MCF 10A (cell line): ENCODE data around the gene MFSD11. TPM values are rescaled to one million over a fixed set of nuclear protein-coding genes. Genes with fewer than 3 reads are reported as not detected.
"Not testable (repeated sequence)": the region's sequence is repeated elsewhere in the genome, so short reads cannot be mapped to it uniquely, and the experiment has no call there.

Experiments
- BruUV-seq: library from RNA; stranded (reverse); fragments of 400-500 nt; replicated peaks from 2 replicates; lab custom pipeline; 2021; lab: Mats Ljungman, UMichigan
- CTCF ChIA-PET: fragments of 300-600 bp; sonication (Branson Sonifier 250); formaldehyde crosslinking; extraction: SDS; loops from one replicate; lab custom pipeline; 2021; ENCODE audit warnings: antibody characterized with exemption, inconsistent platforms; lab: Yijun Ruan, JAX
- POLR2A ChIA-PET: fragments of 300-600, 350-650 bp; sonication (Branson Sonifier 250); formaldehyde crosslinking; extraction: SDS; loops from one replicate; lab custom pipeline; 2020; ENCODE audit warnings: antibody characterized with exemption, inconsistent platforms; lab: Yijun Ruan, JAX
- DNase-seq: peaks from one replicate; pipeline ENCODE4 v3.0.0-alpha.2; 2018; ENCODE audit not compliant: unreplicated experiment
- H3K27ac Mint-ChIP-seq: one replicate; pipeline ENCODE4 v1.8.0; 2022; ENCODE audit warnings: mild to moderate bottlenecking, low read depth, mixed read lengths; ENCODE audit not compliant: unreplicated experiment
- H3K27me3 Mint-ChIP-seq: one replicate; pipeline ENCODE4 v1.8.0; 2022; ENCODE audit warnings: mixed read lengths; ENCODE audit not compliant: insufficient read depth, unreplicated experiment
- H3K36me3 Mint-ChIP-seq: one replicate; pipeline ENCODE4 v1.8.0; 2022; ENCODE audit warnings: mild to moderate bottlenecking, moderate library complexity, mixed read lengths; ENCODE audit not compliant: insufficient read depth, unreplicated experiment
- H3K4me1 Mint-ChIP-seq: one replicate; pipeline ENCODE4 v1.8.0; 2022; ENCODE audit warnings: mixed read lengths; ENCODE audit not compliant: insufficient read depth, unreplicated experiment
- H3K4me3 Mint-ChIP-seq: one replicate; pipeline ENCODE4 v1.8.0; 2022; ENCODE audit warnings: mild to moderate bottlenecking, moderate library complexity, mixed read lengths; ENCODE audit not compliant: unreplicated experiment
- H3K9me3 Mint-ChIP-seq: one replicate; pipeline ENCODE4 v1.8.0; 2022; ENCODE audit warnings: mixed read lengths; ENCODE audit not compliant: unreplicated experiment
- CTCF ChIP-seq: fragments of 200-600 bp; IDR thresholded peaks from one replicate; pipeline ENCODE4 v1.8.0; 2022; ENCODE audit warnings: antibody characterized with exemption, mild to moderate bottlenecking; ENCODE audit not compliant: unreplicated experiment
- intact Hi-C: fragments of 100-400 bp; cut with micrococcal nuclease; formaldehyde crosslinking; loops from 2 replicates; pipeline ENCODE4 v1.14.1; 2022
- total RNA-seq: library from RNA; stranded (reverse); gene quantifications from 2 replicates; pipeline ENCODE4 v1.2.3, GENCODE V29; 2022

MFSD11 gene
- total RNA-seq, 1 experiment from 2014 or later: 11.6 TPM

GRCh38 chr17:76726776-76727718, 10.9 kb upstream of the MFSD11 start, which contains the start of gene METTL23:
TSS of gene METTL23 (plus strand) at chr17:76726839. CDS start at chr17:76729711, 2,872 bp downstream.
- TF ChIP-seq CTCF: peak; percentile 83
- POLR2A ChIA-PET: interaction anchor here (0.5 to 5.4 kb wide), 22 partner anchors 10 to 1414 kb away, joined by 3 to 150 read pairs (median 4); partner anchors contain the start of genes MFSD11, MXRA7, PRPSAP1 and RHBDF2

GRCh38 chr17:76727745-76728456, 10.0 kb upstream of the MFSD11 start:
- Mint-ChIP-seq H3K27ac (peak overlapping the region; percentile 94), H3K4me1 (peaks cover 6% of the 10 kb centered on the region), H3K4me3 (peak overlapping the region; percentile 90), H3K27me3 (no peaks in the 10 kb centered on the region), H3K36me3 (peaks cover 74% of the 10 kb centered on the region), H3K9me3 (no peaks in the 10 kb centered on the region)
- no peak for DNase-seq
- no peak for TF ChIP-seq CTCF
- CTCF ChIA-PET: interaction anchor here (0.6 to 1.3 kb wide), 5 partner anchors 10 to 522 kb away, joined by 3 to 7 read pairs (median 6); no protein-coding TSS in a partner anchor
- no TSS peak for BruUV-seq
- intact Hi-C loops: no loop called here
- POLR2A ChIA-PET: interaction anchor here (0.6 to 5.4 kb wide), 15 partner anchors 9 to 1413 kb away, joined by 3 to 150 read pairs (median 5); partner anchors contain the start of genes MFSD11, MXRA7, RHBDF2 and SRSF2

More at GRCh38 chr17:76726776-76727718, 10.9 kb upstream of the MFSD11 start, which contains the start of gene METTL23:
- Mint-ChIP-seq H3K27me3 (no peaks in the 10 kb centered on the region), H3K27ac (peak within 1 kb of the TSS; percentile 94), H3K4me1 (peaks cover 6% of the 10 kb centered on the region), H3K4me3 (peak within 1 kb of the TSS; percentile 90), H3K36me3 (peaks cover 74% of the 10 kb centered on the region), H3K9me3 (no peaks in the 10 kb centered on the region)
- TSS peak; percentile 74 for BruUV-seq
- DNase-seq: peak; percentile 69
- intact Hi-C loops: no loop called here
- CTCF ChIA-PET: interaction anchor here (0.6 to 1.3 kb wide), 5 partner anchors 9 to 523 kb away, joined by 3 to 7 read pairs (median 6); no protein-coding TSS in a partner anchor

GRCh38 chr17:76731800-76732733, 5.9 kb upstream of the MFSD11 start:
- not testable (repeated sequence) for H3K27ac Mint-ChIP-seq, DNase-seq, H3K27me3 Mint-ChIP-seq, BruUV-seq, H3K4me3 Mint-ChIP-seq, H3K9me3 Mint-ChIP-seq
- intact Hi-C loops: loop anchor here (10.0 kb wide), 1 partner anchor 333 kb away; no protein-coding TSS in a partner anchor
- H3K36me3 Mint-ChIP-seq: peaks cover 80% of the 10 kb centered on the region
- POLR2A ChIA-PET: interaction anchor here (0.6 to 9.1 kb wide), 8 partner anchors 16 to 317 kb away, joined by 3 to 76 read pairs (median 4); partner anchors contain the start of gene ST6GALNAC2
- CTCF ChIA-PET: interaction anchor here (0.7 kb wide), 2 partner anchors 74 to 669 kb away, joined by 3 to 4 read pairs; no protein-coding TSS in a partner anchor
- peaks cover 26% of the 10 kb centered on the region for H3K4me1 Mint-ChIP-seq
